Eye (tissue), 1 donor: ENCODE measurements around the gene CNNM1.

Experiments used
- DNase-seq: peaks from one replicate; pipeline ENCODE4 v3.0.0-alpha.2; 2015

Gene CNNM1

GRCh38 chr10:99337901-99338300 lies 8.7 kb downstream of the CNNM1 start:
- DNase-seq = no peak

- no peak for DNase-seq
Measured at GRCh38 chr10:99339077-99339476, 9.9 kb downstream of the CNNM1 start.

- no peak for DNase-seq
Measured at GRCh38 chr10:99339563-99340047, 10.4 kb downstream of the CNNM1 start.

- DNase-seq = no peak
Measured at GRCh38 chr10:99340650-99341049, 11.5 kb downstream of the CNNM1 start.

DNA sequence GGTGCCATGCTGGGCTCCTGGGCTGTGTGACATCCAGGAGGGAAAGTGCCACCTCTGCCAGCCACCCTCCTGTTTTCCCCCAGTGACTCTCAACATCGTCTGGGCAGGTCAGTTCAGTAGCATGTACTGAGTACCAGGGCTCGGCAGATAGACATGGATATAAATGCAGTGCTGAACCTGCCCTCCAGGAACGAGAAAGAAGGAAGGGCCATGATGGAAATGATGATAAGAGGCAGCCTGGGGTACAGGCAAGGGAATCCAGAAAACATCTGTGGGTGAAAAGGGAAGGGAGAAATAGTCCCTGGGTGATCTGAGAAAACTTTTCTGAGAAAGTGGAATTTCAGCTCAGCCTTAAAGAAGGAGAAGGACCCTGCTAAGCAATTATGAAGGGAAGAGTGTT lies 12.1 kb downstream of the CNNM1 start:
- DNase-seq = no peak

DNA sequence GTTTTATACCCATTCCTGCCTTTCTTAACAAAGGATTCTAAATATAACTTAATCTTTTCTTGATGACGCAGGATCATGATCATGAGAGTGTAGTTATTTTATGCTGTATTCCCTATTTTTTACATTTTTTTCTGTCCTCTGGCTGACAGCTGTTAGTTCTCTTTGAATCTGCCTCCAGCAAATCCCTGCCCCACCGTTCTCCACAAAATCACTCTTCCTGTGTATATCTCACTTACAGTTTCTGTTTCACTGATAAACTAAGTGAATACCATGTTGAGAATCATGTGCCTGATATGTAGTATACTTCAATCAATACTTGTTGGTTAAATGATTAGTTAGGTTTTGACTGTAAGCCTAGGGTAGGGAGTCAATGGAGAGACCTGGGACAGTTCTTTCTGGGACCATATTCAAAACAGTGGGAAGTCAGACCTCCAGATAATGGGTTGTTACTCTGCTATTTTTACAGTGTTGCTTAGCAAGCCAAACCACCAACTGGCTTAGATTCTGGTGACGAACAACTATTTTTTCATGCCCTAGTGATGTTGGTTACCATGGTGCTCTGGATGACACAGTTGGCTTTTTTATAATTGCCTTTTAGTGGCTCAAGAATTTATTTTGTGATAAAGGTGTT lies 12.8 kb downstream of the CNNM1 start:
- DNase-seq = peak; percentile 22

DNA sequence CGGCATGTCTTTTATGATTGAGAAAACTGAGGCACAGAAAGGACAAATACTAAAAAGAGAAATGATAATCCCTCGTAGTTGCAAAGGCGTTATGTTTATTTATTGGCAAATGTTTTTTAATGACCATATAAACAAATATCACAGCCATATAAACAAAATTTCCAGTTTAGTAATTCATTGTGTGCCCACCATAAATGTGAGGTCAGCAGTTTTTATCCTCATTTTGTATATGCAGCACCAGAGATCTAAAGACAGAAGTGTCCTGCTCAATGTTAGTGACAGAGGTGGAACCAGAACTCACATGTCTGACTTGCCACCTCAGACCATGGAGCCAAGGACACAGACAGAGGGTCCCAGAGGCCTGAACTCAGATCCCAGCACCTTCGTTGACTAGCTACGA lies 14.1 kb downstream of the CNNM1 start:
- DNase-seq = no peak

DNA sequence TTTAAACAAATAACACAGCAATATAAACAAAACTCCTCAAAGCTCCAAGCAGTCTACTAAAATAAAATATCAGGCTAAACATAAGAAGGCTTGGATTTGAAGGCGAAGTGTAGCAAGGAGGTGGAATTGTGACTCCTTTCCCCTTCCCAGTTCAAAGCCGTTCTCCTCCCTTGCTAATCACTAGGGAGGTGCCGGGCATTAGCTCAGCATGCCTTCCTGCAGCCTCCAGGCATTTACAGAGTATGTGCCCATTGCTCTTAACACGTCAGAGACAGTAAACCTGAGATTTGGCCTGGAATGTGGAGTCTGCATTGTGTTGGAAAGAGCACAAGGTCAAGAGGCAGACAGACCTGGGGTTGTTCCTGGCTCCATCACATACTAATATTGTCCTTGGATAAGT lies 15.6 kb downstream of the CNNM1 start:
- no peak for DNase-seq

GRCh38 chr10:99345350-99345749 lies 16.2 kb downstream of the CNNM1 start:
- DNase-seq = peak; percentile 21

DNA sequence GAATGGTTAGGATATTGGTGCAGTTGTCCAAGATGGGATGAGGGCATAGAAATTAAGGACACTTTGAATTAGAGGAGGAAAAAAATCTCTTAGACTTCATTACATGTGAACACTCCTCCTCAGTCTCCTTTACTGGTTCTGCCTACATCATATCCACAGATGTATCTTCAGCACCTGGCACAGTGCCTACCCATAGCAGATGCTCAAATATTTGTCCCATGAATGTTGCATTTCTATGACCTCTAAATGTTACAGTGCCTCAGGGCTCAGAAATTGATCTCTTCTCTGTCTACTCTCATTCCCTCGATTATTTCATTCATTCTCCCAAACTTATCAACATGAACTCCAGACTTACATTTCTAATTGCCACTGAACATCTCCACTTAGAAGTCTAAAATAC lies 17.1 kb downstream of the CNNM1 start:
- DNase-seq = peak; percentile 16

DNA sequence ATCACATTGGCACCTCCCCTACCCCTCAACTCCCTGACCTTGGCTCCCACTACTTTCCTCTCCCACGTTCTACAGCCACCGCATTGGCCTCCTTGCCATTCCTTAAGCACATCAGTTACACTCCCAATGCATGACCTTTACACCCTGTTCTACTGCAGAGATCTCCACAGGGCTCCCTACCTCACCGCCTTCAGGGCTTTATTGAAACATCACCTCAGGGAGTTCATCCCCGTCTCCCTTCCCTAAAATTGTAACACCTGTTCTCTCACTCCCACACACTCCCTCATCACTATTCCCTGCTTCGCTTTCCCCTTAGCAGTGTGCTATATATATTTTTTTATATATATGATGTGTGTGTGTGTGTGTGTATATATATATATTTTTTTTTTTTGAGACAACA lies 18.5 kb downstream of the CNNM1 start:
- no peak for DNase-seq

- no peak for DNase-seq
Measured at GRCh38 chr10:99353182-99353581, 24.0 kb downstream of the CNNM1 start.

- no peak for DNase-seq
Measured at GRCh38 chr10:99357691-99358090, 28.5 kb downstream of the CNNM1 start.

- no peak for DNase-seq
Measured at GRCh38 chr10:99358101-99358500, 28.9 kb downstream of the CNNM1 start.

DNA sequence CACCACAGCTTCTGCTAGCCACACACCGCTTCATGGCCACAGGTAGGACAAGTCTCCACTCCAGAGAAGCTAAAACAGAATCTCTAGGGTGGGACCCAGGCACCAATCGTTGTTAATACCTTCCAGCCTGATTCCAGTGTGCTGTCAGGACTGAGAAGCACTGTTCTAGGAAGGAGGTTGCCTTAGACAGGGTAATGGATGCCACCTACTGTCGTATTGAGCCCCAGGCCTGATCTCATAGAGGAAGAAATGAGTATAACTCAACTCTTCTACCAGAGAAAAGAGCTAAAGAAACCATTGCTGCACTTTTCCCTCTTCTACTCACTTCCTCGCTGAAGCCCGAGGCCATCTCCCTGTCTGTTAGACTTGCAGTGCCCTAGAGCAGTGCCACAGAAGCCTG lies 31.8 kb downstream of the CNNM1 start:
- DNase-seq = no peak

DNA sequence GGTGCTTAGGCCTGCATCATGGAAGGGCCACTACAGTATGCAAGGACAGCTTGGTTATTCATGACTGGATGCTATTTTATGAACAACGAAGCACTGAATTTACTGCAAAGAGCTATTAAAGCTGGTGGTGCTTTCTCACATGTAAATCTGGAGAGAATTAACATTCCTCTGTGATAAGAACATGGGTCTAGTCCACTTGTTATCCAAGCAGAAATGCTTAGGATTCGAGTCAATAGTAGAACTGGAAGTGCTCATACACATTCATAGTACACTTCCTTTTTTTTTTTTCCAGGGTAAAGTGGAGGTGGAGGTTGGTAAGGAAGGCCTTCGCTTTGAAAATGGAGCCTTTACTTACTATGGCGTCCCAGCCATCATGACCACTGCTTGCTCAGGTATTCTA lies 35.0 kb downstream of the CNNM1 start:
- DNase-seq = peak; percentile 15

GRCh38 chr10:99365311-99365710 lies 36.2 kb downstream of the CNNM1 start:
- DNase-seq = no peak

- DNase-seq = no peak
Measured at GRCh38 chr10:99365736-99366135, 36.6 kb downstream of the CNNM1 start.

- no peak for DNase-seq
Measured at GRCh38 chr10:99366666-99367065, 37.5 kb downstream of the CNNM1 start.

- no peak for DNase-seq
Measured at GRCh38 chr10:99368646-99369045, 39.5 kb downstream of the CNNM1 start.

GRCh38 chr10:99369126-99369525 lies 40.0 kb downstream of the CNNM1 start:
- no peak for DNase-seq

DNA sequence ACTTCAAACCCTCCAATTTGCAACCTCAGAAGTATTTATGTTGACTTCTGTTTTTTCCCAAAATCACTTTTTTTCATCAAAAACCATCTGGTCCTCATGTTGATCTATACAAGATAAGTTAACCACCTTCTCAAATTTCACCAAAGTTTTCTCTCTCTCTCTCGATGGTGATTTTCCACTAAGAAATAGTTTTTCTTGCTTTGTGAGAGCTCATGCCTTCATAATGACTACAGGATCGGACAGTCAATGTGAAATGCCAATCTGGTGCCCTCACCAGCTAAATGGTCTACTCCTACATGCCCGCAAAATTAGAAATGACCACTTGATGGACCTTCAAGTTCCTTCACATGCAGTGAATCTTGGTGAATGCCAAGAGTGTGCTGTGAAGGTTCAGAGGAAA lies 40.4 kb downstream of the CNNM1 start:
- no peak for DNase-seq

GRCh38 chr10:99370993-99371392 lies 41.8 kb downstream of the CNNM1 start:
- DNase-seq = peak; percentile 40

DNA sequence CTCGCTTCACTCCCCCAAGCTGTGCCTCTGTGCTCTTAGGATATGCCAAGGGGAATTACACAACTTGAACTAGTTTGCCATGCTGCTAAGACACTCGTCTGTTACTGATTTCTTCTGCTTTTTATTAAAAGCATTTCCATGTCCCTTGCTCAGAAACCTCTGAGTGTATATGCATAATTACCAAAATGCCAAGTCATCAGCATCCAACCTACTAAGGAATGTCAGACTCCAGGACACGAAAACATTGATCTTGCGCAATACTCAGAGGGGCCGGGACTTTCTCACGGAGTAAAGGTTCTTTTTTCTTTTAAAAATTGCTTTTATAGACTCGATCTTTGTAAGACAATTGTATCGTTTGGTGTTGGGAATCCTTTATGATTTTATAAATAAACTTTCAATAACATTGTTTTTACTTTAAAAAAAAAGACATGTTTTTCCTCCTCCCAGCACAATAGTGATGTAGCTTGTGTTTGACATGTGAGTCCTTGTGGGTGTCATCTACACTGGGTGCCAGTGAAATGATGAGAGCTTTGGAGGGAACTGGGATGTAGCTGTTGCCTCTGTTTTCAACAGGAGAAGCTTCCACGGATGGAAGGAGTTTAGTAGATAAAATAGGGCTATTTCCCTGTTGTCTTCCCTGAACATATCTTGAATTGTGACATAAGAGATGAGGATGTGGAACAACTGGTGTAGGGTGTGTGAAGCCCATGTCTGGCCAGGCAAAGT lies 43.6 kb downstream of the CNNM1 start:
- DNase-seq = peak; percentile 27

DNA sequence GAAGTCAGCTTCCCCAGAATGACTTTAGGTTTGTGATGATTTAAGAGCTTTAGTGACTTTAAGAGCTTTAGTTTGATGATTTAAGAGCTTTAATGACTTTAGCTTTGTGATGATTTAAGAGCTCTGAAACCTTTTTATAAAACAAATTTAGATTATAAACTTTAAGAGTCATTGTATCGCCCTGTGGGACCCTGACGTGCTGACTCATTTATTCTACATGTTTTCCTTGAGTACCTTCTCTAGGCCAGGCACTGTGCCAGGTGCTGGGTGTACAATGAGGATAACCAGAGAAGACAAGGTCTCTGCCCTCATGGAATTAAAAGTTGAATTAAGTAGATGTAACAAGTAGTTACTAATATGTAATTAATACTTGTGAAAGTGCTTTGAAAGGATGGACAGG lies 45.4 kb downstream of the CNNM1 start:
- DNase-seq = no peak
